H1 (cell line): ENCODE measurements around the gene SECISBP2L. TPM values are rescaled to one million over a fixed set of nuclear protein-coding genes. Genes with fewer than 3 reads are reported as not detected.

Experiments
- CTCF ChIA-PET: fragments of 300-600 bp; sonication (Branson Sonifier 250); formaldehyde crosslinking; loops from one replicate; lab custom pipeline; 2021; ENCODE audit not compliant: partially characterized antibody; lab: Charles Lee
- POLR2A ChIA-PET: fragments of 300-600 bp; sonication (Branson Sonifier 250); formaldehyde crosslinking; loops from one replicate; lab custom pipeline; 2021; ENCODE audit warnings: inconsistent platforms; ENCODE audit not compliant: partially characterized antibody; lab: Charles Lee
- DNase-seq, 2 experiments: peaks; one replicate each; pipeline versions ENCODE4 v3.0.0 to v3.0.0-alpha.2; 2010 to 2022; ENCODE audit warnings: low spot score in 2 of 2, low read depth in 1 of 2, mixed read lengths in 1 of 2
- FAIRE-seq: peaks from 2 replicates; lab custom pipeline; 2011; peaks lifted over from hg19 to GRCh38; lab: Jason Lieb, UNC
- H2AFZ ChIP-seq: 2 replicates; pipeline ENCODE4 v1.8.1; 2012; ENCODE audit warnings: low read length, inconsistent platforms
- H2AK5ac ChIP-seq: 2 replicates; pipeline ENCODE4 v1.6.1; 2013; ENCODE audit warnings: low read depth, low read length
- H2BK120ac ChIP-seq: replicated peaks from 2 replicates; pipeline ENCODE3; 2013; ENCODE audit warnings: low read depth, low read length, inconsistent platforms
- H2BK12ac ChIP-seq: 2 replicates; pipeline ENCODE4 v1.6.1; 2013; ENCODE audit warnings: low read depth, low read length
- H2BK15ac ChIP-seq: 2 replicates; pipeline ENCODE4 v1.6.1; 2013; ENCODE audit warnings: low read length
- H2BK20ac ChIP-seq: 2 replicates; pipeline ENCODE4 v1.6.1; 2013; ENCODE audit warnings: low read length
- H2BK5ac ChIP-seq: 2 replicates; pipeline ENCODE4 v1.6.1; 2013; ENCODE audit warnings: low read depth, low read length
- H3K14ac ChIP-seq: 2 replicates; pipeline ENCODE4 v1.6.1; 2013; ENCODE audit warnings: inconsistent platforms; ENCODE audit not compliant: insufficient read length
- H3K18ac ChIP-seq: 2 replicates; pipeline ENCODE4 v1.6.1; 2013; ENCODE audit warnings: low read length; ENCODE audit errors: extremely low read depth
- H3K23ac ChIP-seq: 2 replicates; pipeline ENCODE4 v1.6.1; 2013; ENCODE audit warnings: inconsistent platforms; ENCODE audit not compliant: insufficient read length
- H3K23me2 ChIP-seq: 2 replicates; pipeline ENCODE4 v1.6.1; 2013; ENCODE audit warnings: low read depth, low read length
- H3K27ac ChIP-seq: 2 replicates; pipeline ENCODE4 v1.6.1; 2011; ENCODE audit warnings: low read depth, low read length, inconsistent platforms
- H3K27me3 ChIP-seq, 4 experiments: replicated peaks in 1 of 4; 1 replicate in 1 of 4; 2 replicates in 3 of 4; pipeline versions ENCODE4 v1.6.1 to v1.8.1; 2011 to 2013; ENCODE audit warnings: low read length in 3 of 4, mild to moderate bottlenecking in 3 of 4, inconsistent platforms in 2 of 4, mixed read lengths in 2 of 4, moderate library complexity in 1 of 4; ENCODE audit not compliant: control insufficient read depth in 3 of 4, insufficient read depth in 3 of 4; ENCODE audit errors: extremely low read depth in 1 of 4
- H3K36me3 ChIP-seq, 4 experiments: 2 replicates each; pipeline versions ENCODE4 v1.6.1 to v1.8.1; 2011 to 2013; ENCODE audit warnings: mild to moderate bottlenecking in 4 of 4, low read length in 3 of 4, moderate library complexity in 2 of 4, control low read depth in 1 of 4, inconsistent platforms in 1 of 4; ENCODE audit not compliant: insufficient read depth in 4 of 4, control insufficient read depth in 2 of 4
- H3K4ac ChIP-seq: replicated peaks from 2 replicates; pipeline ENCODE3; 2013; ENCODE audit warnings: low read length, low read depth, mixed read lengths, inconsistent platforms; ENCODE audit not compliant: insufficient read length
- H3K4me1 ChIP-seq, 4 experiments: replicated peaks in 1 of 4; 1 replicate in 1 of 4; 2 replicates in 3 of 4; pipeline versions ENCODE4 v1.6.1 to v1.8.1; 2011 to 2013; ENCODE audit warnings: low read length in 3 of 4, inconsistent platforms in 2 of 4, mixed read lengths in 1 of 4; ENCODE audit not compliant: insufficient read depth in 4 of 4, control insufficient read depth in 3 of 4
- H3K4me2 ChIP-seq, 2 experiments: 2 replicates each; pipeline versions ENCODE4 v1.6.1 to v1.8.1; 2011 to 2013; ENCODE audit warnings: low read depth in 2 of 2, low read length in 2 of 2, control low read depth in 1 of 2, inconsistent platforms in 1 of 2, mild to moderate bottlenecking in 1 of 2; ENCODE audit not compliant: insufficient read depth in 1 of 2
- H3K4me3 ChIP-seq, 4 experiments: fragments of 200-600, 300-600 bp in 1 of 4; sonication (generic), shearing (Covaris generic), sonication (Bioruptor Twin) in 1 of 4; 2 replicates each; pipeline versions ENCODE4 v1.5.1 to v1.8.1; 2011 to 2016; ENCODE audit warnings: low read length in 4 of 4, low read depth in 3 of 4, control low read depth in 2 of 4, inconsistent platforms in 2 of 4, mild to moderate bottlenecking in 2 of 4, mixed read lengths in 1 of 4, moderate library complexity in 1 of 4; ENCODE audit not compliant: insufficient read depth in 2 of 4; ENCODE audit errors: extremely low read depth in 1 of 4
- H3K56ac ChIP-seq: replicated peaks from 2 replicates; pipeline ENCODE3; 2013; ENCODE audit warnings: low read depth, mild to moderate bottlenecking, mixed read lengths, low read length, inconsistent platforms; ENCODE audit not compliant: insufficient read length
- H3K79me1 ChIP-seq: 2 replicates; pipeline ENCODE4 v1.6.1; 2013; ENCODE audit warnings: low read depth, low read length, control low read depth
- H3K79me2 ChIP-seq, 2 experiments: 2 replicates each; pipeline versions ENCODE4 v1.6.1 to v1.8.1; 2012 to 2013; ENCODE audit warnings: low read length in 2 of 2, mild to moderate bottlenecking in 2 of 2, inconsistent platforms in 1 of 2; ENCODE audit not compliant: insufficient read depth in 2 of 2, control insufficient read depth in 1 of 2
- H3K9ac ChIP-seq, 4 experiments: replicated peaks in 1 of 4; 1 replicate in 1 of 4; 2 replicates in 3 of 4; pipeline versions ENCODE4 v1.6.1 to v1.8.1; 2011 to 2013; ENCODE audit warnings: low read depth in 3 of 4, low read length in 3 of 4, control low read depth in 2 of 4, mild to moderate bottlenecking in 2 of 4, moderate library complexity in 2 of 4, inconsistent platforms in 1 of 4; ENCODE audit errors: extremely low read depth in 1 of 4
- H3K9me3 ChIP-seq, 2 experiments: 2 replicates each; pipeline versions ENCODE4 v1.6.1 to v1.8.1; 2012 to 2013; ENCODE audit warnings: mild to moderate bottlenecking in 2 of 2, moderate library complexity in 2 of 2, control low read depth in 1 of 2, inconsistent platforms in 1 of 2, low read depth in 1 of 2, low read length in 1 of 2, mixed read lengths in 1 of 2; ENCODE audit not compliant: insufficient read depth in 2 of 2
- H4K20me1 ChIP-seq, 2 experiments: replicated peaks in 1 of 2; 2 replicates each; pipeline versions ENCODE3 to v1.8.1; 2011 to 2013; ENCODE audit warnings: inconsistent platforms in 2 of 2, low read length in 2 of 2, mild to moderate bottlenecking in 1 of 2; ENCODE audit not compliant: insufficient read depth in 2 of 2, control insufficient read depth in 1 of 2
- H4K5ac ChIP-seq: 2 replicates; pipeline ENCODE4 v1.6.1; 2013; ENCODE audit warnings: low read length, low read depth, mixed read lengths, inconsistent platforms; ENCODE audit not compliant: insufficient read length
- H4K8ac ChIP-seq: 2 replicates; pipeline ENCODE4 v1.8.0; 2013; ENCODE audit warnings: mild to moderate bottlenecking, moderate library complexity, low read length, inconsistent platforms; ENCODE audit not compliant: insufficient read depth; ENCODE audit errors: extremely low read depth
- H4K91ac ChIP-seq: replicated peaks from 2 replicates; pipeline ENCODE3; 2013; ENCODE audit warnings: low read length, mixed read lengths, inconsistent platforms; ENCODE audit not compliant: insufficient read length
- ASH2L ChIP-seq: fragments of 200-600, 300-600 bp; sonication (generic); IDR thresholded peaks from one replicate; pipeline ENCODE4 v1.7.1; 2017; ENCODE audit warnings: low read length
- CREB1 ChIP-seq: IDR thresholded peaks from 2 replicates; pipeline ENCODE4 v1.6.1; 2012; ENCODE audit warnings: inconsistent platforms
- CTBP2 ChIP-seq: IDR thresholded peaks from 2 replicates; pipeline ENCODE4 v1.7.0; 2011; ENCODE audit warnings: borderline replicate concordance, mild to moderate bottlenecking, moderate library complexity, mixed read lengths, low read length; ENCODE audit not compliant: insufficient read depth, insufficient read length
- MAFK ChIP-seq: IDR thresholded peaks from 2 replicates; pipeline ENCODE4 v1.6.1; 2012; ENCODE audit warnings: low read depth, mild to moderate bottlenecking, improper control_type of control experiment, low read length
- POU5F1 ChIP-seq: IDR thresholded peaks from 2 replicates; pipeline ENCODE4 v1.6.1; 2011; ENCODE audit warnings: low read depth, mild to moderate bottlenecking, low read length, moderate library complexity
- SRF ChIP-seq: IDR thresholded peaks from 2 replicates; pipeline ENCODE4 v1.6.1; 2011; ENCODE audit warnings: mild to moderate bottlenecking, low read depth, low read length, moderate library complexity
- TAF7 ChIP-seq: optimal IDR thresholded peaks from 2 replicates; pipeline ENCODE3; 2011; ENCODE audit warnings: low read depth, mild to moderate bottlenecking, inconsistent platforms, low read length, moderate library complexity, borderline replicate concordance
- polyA plus RNA-seq, 7 experiments: library from polyadenylated mRNA; depleted of rRNA in 3 of 7; stranded (reverse) in 5 of 7; unstranded in 2 of 7; fragments of >200 nt in 5 of 7; fragments of 200-250 nt in 2 of 7; gene quantifications; 1 replicate in 5 of 7; 2 replicates in 1 of 7; 4 replicates in 1 of 7; pipeline versions ENCODE4 v1.2.1 to v1.2.3, GENCODE V29; 2011 to 2013; ENCODE audit warnings: missing spikeins in 2 of 7, mixed read lengths in 2 of 7
- total RNA-seq: library from RNA; stranded (reverse); fragmentation: NEBNext Ultra II Directional; extraction: Animal tissue kit (Norgen Biotek cat#: 25700); gene quantifications from 2 replicates; pipeline ENCODE4 v1.2.1, GENCODE V29; 2021

The SECISBP2L gene
- total and polyA plus RNA-seq, 2 of the 8 experiments (the other 6 are each of a cell fraction or from before 2014, with no cell fraction given): 7.6 to 22.8 TPM

DNA sequence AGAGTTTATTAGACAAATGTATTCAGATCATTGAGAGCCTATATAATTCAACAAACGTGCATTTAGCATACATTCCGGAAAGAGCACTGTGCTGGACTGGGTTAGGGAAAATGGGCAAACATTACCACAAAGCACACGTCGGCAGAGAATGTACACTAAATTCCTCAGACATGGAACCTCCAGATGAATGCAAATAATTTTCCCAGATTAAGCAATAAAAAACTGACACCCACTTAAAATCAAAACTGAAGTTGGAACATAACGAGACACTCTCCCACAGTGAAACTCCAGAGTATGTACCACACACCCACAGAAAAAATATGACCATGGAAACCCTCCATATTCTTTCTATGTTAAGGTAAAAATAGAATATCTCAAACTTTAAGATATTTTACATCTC lies 4.8 kb downstream of the SECISBP2L start (continued):
- TF ChIP-seq ASH2L: no peak

DNA sequence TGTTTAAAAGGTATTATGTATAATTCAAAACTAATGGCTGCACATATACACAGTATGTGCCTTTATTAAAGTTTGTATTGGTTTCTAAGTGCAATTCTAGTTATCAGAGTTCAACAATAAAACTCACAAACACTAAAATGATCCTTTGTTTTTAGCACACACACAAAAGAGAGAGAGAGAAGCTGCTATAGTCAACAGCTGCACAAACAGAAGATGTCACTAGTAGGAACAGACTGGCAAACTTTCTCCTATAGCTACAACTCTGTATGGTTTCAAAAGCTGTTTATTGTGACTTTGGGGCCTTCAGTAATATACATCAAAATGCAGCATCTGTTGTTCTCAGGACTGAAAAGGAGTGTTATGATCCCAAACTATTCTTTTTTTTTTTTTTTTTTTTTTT lies 6.1 kb downstream of the SECISBP2L start:
- Histone ChIP-seq H3K9ac (no peak overlapping the region), H2BK120ac (no peak overlapping the region), H4K20me1 (no peaks in the 10 kb centered on the region), H4K91ac (no peak overlapping the region), H3K4me2 (no peak overlapping the region), H4K5ac (no peak overlapping the region), H3K23ac (no peak overlapping the region), H3K56ac (no peak overlapping the region), H3K36me3 (peaks cover 0 to 4% (median 3%) of the 10 kb centered on the region in 4 experiments; a peak in 2 of 8 replicates), H3K27ac (no peak overlapping the region), H3K79me2 (peaks cover 0 to 74% of the 10 kb centered on the region in 2 experiments), H3K27me3 (no peaks in the 10 kb centered on the region), H2BK15ac (no peak overlapping the region), H3K14ac (no peak overlapping the region), H2BK20ac (no peak overlapping the region), H2BK12ac (no peak overlapping the region), H2AK5ac (no peak overlapping the region), H2AFZ (no peak overlapping the region), H3K4ac (no peak overlapping the region), H2BK5ac (no peak overlapping the region), H3K4me1 (no peaks in the 10 kb centered on the region), H3K18ac (no peak overlapping the region), H3K9me3 (no peaks in the 10 kb centered on the region), H3K4me3 (no peak overlapping the region), H4K8ac (no peak overlapping the region), H3K23me2 (no peaks in the 10 kb centered on the region), H3K79me1 (no peaks in the 10 kb centered on the region; the same call in 1 of the 2 replicates)
- TF ChIP-seq TAF7: no peak
- no peak for TF ChIP-seq CREB1
- TF ChIP-seq CTBP2: no peak
- no peak for TF ChIP-seq SRF
- no peak for TF ChIP-seq MAFK
- TF ChIP-seq POU5F1: no peak
- POLR2A ChIA-PET: no interaction called here
- DNase-seq: no peak
- CTCF ChIA-PET: interaction anchor here (0.6 to 1.3 kb wide), 2 partner anchors 10 to 181 kb away, joined by 3 to 4 read pairs; no protein-coding TSS in a partner anchor
- FAIRE-seq: no peak
